SU-DHL-6 (cell line): ENCODE data around the gene ARL15.

Experiments
- H2AFZ ChIP-seq: fragments of 200-600 bp; sonication (generic); 2 replicates; pipeline ENCODE4 v1.6.1; 2014; ENCODE audit warnings: low read depth, mild to moderate bottlenecking, moderate library complexity, mixed read lengths, antibody characterized with exemption, low read length; ENCODE audit not compliant: severe bottlenecking
- H3F3A ChIP-seq: fragments of 200-600 bp; shearing (Covaris generic); 2 replicates; pipeline ENCODE4 v1.6.0; 2016; ENCODE audit warnings: antibody characterized with exemption, mild to moderate bottlenecking; ENCODE audit not compliant: insufficient read depth
- H3K27ac ChIP-seq: fragments of 200-600 bp; sonication (generic); 2 replicates; pipeline ENCODE4 v1.5.1; 2016; ENCODE audit warnings: low read depth, mild to moderate bottlenecking, low read length, moderate library complexity, mixed read lengths
- H3K27me3 ChIP-seq: fragments of 200-600 bp; sonication (generic), shearing (Covaris generic); 2 replicates; pipeline ENCODE4 v1.6.0; 2014; ENCODE audit warnings: mild to moderate bottlenecking, low read length
- H3K36me3 ChIP-seq: fragments of 200-600 bp; sonication (generic); 2 replicates; pipeline ENCODE4 v1.6.1; 2014; ENCODE audit warnings: mild to moderate bottlenecking, low read length, mixed read lengths
- H3K4me2 ChIP-seq: fragments of 300-600, 200-600 bp; shearing (Covaris generic), sonication (generic); 2 replicates; pipeline ENCODE4 v1.6.0; 2014; ENCODE audit warnings: low read length, low read depth, mild to moderate bottlenecking; ENCODE audit not compliant: poor library complexity, severe bottlenecking
- H3K4me3 ChIP-seq: fragments of 200-600 bp; sonication (generic); 2 replicates; pipeline ENCODE4 v1.5.1; 2014; ENCODE audit warnings: antibody characterized with exemption, low read length, mild to moderate bottlenecking, mixed read lengths; ENCODE audit not compliant: insufficient read depth, poor library complexity, severe bottlenecking
- H3K79me2 ChIP-seq: fragments of 200-600 bp; sonication (generic); 2 replicates; pipeline ENCODE4 v1.6.1; 2014; ENCODE audit warnings: mild to moderate bottlenecking, low read length, moderate library complexity; ENCODE audit not compliant: insufficient read depth
- H3K9ac ChIP-seq: fragments of 200-600 bp; sonication (generic); 2 replicates; pipeline ENCODE4 v1.7.0; 2014; ENCODE audit warnings: mild to moderate bottlenecking, low read length
- H3K9me2 ChIP-seq: fragments of 200-600 bp; sonication (generic); replicated peaks from 2 replicates; pipeline ENCODE4 v1.6.1; 2014; ENCODE audit warnings: low read length; ENCODE audit not compliant: insufficient read depth
- H3K9me3 ChIP-seq: fragments of 200-600 bp; sonication (generic); 2 replicates; pipeline ENCODE4 v1.6.1; 2014; ENCODE audit warnings: low read length, mixed read lengths; ENCODE audit not compliant: insufficient read depth
- H4K20me1 ChIP-seq: fragments of 200-600 bp; sonication (generic); 2 replicates; pipeline ENCODE4 v1.6.1; 2014; ENCODE audit warnings: low read depth, mild to moderate bottlenecking, antibody characterized with exemption, low read length, moderate library complexity, mixed read lengths
- CTCF ChIP-seq: fragments of 200-600 bp; sonication (generic); IDR thresholded peaks from one replicate; pipeline ENCODE4 v1.5.1; 2017; ENCODE audit warnings: antibody characterized with exemption, mild to moderate bottlenecking, low read length, moderate library complexity; ENCODE audit not compliant: insufficient read depth, poor library complexity, severe bottlenecking
- EZH2phosphoT487 ChIP-seq: fragments of 200-600 bp; sonication (generic), shearing (Covaris generic); conservative IDR thresholded peaks from 2 replicates; pipeline ENCODE4 v1.6.1; 2018; ENCODE audit warnings: mild to moderate bottlenecking, antibody characterized with exemption, low read length, moderate library complexity, mixed read lengths

The ARL15 gene

GRCh38 chr5:54094706-54095105 is 215.7 kb downstream of the ARL15 start:
- Histone ChIP-seq H3K27ac (peak overlapping the region; percentile 84), H3K4me2 (peak overlapping the region; percentile 67), H3K9me3 (no peaks in the 10 kb centered on the region), H3K79me2 (no peaks in the 10 kb centered on the region), H3F3A (0 out of 2 replicates have a peak, but pooled peaks cover 8% of the 10 kb centered on the region), H3K36me3 (no peaks in the 10 kb centered on the region), H4K20me1 (no peaks in the 10 kb centered on the region), H3K27me3 (no peaks in the 10 kb centered on the region), H3K9ac (peak overlapping the region; percentile 30; the same call in 1 of the 2 replicates), H3K9me2 (no peaks in the 10 kb centered on the region), H2AFZ (no peak overlapping the region), H3K4me3 (no peak overlapping the region)
- no peak for TF ChIP-seq EZH2phosphoT487
- no peak for TF ChIP-seq CTCF

GRCh38 chr5:54093861-54094260 is 216.5 kb downstream of the ARL15 start:
- Histone ChIP-seq H3K4me2 (peak overlapping the region; percentile 67), H3F3A (0 out of 2 replicates have a peak, but pooled peaks cover 8% of the 10 kb centered on the region), H3K27ac (peak overlapping the region; percentile 84; the same call in 1 of the 2 replicates), H3K9me3 (no peaks in the 10 kb centered on the region), H3K27me3 (no peaks in the 10 kb centered on the region), H3K36me3 (no peaks in the 10 kb centered on the region), H3K9me2 (no peaks in the 10 kb centered on the region), H4K20me1 (no peaks in the 10 kb centered on the region), H2AFZ (no peak overlapping the region), H3K9ac (no peak overlapping the region), H3K79me2 (no peaks in the 10 kb centered on the region), H3K4me3 (no peak overlapping the region)
- no peak for TF ChIP-seq EZH2phosphoT487
- no peak for TF ChIP-seq CTCF

GRCh38 chr5:54093081-54093492 is 217.3 kb downstream of the ARL15 start:
- H3F3A ChIP-seq = 0 out of 2 replicates have a peak, but pooled peaks cover 8% of the 10 kb centered on the region
- H3K79me2 ChIP-seq = no peaks in the 10 kb centered on the region
- TF ChIP-seq EZH2phosphoT487 = no peak
- TF ChIP-seq CTCF = no peak
- H4K20me1 ChIP-seq = no peaks in the 10 kb centered on the region
- H3K4me3 ChIP-seq = no peak overlapping the region
- no peak overlapping the region for H3K9ac ChIP-seq
- H2AFZ ChIP-seq = no peak overlapping the region
- H3K9me2 ChIP-seq = no peaks in the 10 kb centered on the region
- no peak overlapping the region for H3K4me2 ChIP-seq
- no peak overlapping the region; the same call in 1 of the 2 replicates for H3K27ac ChIP-seq
- no peaks in the 10 kb centered on the region for H3K27me3 ChIP-seq
- no peaks in the 10 kb centered on the region for H3K9me3 ChIP-seq
- H3K36me3 ChIP-seq = no peaks in the 10 kb centered on the region
